Testis (tissue), 2 donors: Measurements from ENCODE around the gene NOMO2.
"Not testable (repeated sequence)": the region's sequence is repeated elsewhere in the genome, so short reads cannot be mapped to it uniquely, and the experiment has no call there.

Experiments
- CTCF ChIP-seq, 3 experiments: fragments of 450-650 bp in 2 of 3; fragments of 200-600 bp in 1 of 3; sonication (generic) in 1 of 3; IDR thresholded peaks; one replicate each; pipeline ENCODE4 v1.5.1; 2016 to 2019; ENCODE audit warnings: antibody characterized with exemption in 3 of 3, mild to moderate bottlenecking in 2 of 3, moderate library complexity in 1 of 3
- POLR2A ChIP-seq: fragments of 450-650 bp; IDR thresholded peaks from one replicate; pipeline ENCODE4 v1.6.1; 2017; ENCODE audit warnings: antibody characterized with exemption, mild to moderate bottlenecking, moderate library complexity

GRCh38 chr16:18580396-18580795, 18.5 kb upstream of the NOMO2 start:
- TF ChIP-seq CTCF (IDR thresholded peaks at IDR 0.05); POLR2A: not testable (repeated sequence)
